Gastrocnemius medialis (tissue), 4 donors: ENCODE data around the gene BRI3BP.

Experiments used
- POLR2A ChIP-seq, 2 donors: fragments of 450-650 bp; IDR thresholded peaks; one replicate each; pipeline ENCODE4 v1.6.1; 2017; ENCODE audit warnings: antibody characterized with exemption in 2 of 2, mild to moderate bottlenecking in 2 of 2, moderate library complexity in 2 of 2
- TF ChIP-seq, protein P1 (sequence below), 5 experiments: fragments of 450-650 bp in 3 of 5; fragments of 200-600 bp in 2 of 5; sonication (generic) in 2 of 5; IDR thresholded peaks in 4 of 5; conservative IDR thresholded peaks in 1 of 5; 1 replicate in 4 of 5; 2 replicates in 1 of 5; pipeline ENCODE4 v1.5.1; 2016 to 2019; ENCODE audit warnings: antibody characterized with exemption in 5 of 5, mild to moderate bottlenecking in 3 of 5, moderate library complexity in 3 of 5

DNA sequence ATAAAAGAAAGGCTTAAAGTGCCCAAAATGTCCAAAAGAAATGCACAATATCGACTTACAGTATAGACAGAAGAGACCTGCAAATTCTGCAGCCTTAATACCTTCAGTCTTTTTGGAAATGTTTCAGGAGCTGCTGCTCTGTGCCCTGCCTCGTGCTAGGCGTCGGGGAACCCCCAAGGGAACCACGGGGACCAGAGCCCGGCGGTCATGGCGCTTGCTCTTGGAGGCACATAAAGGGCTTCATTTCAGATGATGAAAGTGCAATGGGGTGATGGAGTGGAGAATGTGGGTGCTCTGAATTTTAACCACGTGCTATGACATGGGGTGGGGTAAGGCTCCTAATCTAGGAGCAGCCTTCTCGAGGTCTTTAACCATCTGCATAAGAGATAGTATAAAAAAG is 57.0 kb downstream of the BRI3BP start:
- TF ChIP-seq, protein P1, sequence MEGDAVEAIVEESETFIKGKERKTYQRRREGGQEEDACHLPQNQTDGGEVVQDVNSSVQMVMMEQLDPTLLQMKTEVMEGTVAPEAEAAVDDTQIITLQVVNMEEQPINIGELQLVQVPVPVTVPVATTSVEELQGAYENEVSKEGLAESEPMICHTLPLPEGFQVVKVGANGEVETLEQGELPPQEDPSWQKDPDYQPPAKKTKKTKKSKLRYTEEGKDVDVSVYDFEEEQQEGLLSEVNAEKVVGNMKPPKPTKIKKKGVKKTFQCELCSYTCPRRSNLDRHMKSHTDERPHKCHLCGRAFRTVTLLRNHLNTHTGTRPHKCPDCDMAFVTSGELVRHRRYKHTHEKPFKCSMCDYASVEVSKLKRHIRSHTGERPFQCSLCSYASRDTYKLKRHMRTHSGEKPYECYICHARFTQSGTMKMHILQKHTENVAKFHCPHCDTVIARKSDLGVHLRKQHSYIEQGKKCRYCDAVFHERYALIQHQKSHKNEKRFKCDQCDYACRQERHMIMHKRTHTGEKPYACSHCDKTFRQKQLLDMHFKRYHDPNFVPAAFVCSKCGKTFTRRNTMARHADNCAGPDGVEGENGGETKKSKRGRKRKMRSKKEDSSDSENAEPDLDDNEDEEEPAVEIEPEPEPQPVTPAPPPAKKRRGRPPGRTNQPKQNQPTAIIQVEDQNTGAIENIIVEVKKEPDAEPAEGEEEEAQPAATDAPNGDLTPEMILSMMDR (IDR thresholded peaks at IDR 0.05 in 4 of 5, conservative IDR thresholded peaks at IDR 0.05 in 1 of 5) = no peak
- TF ChIP-seq POLR2A (IDR thresholded peaks at IDR 0.05) = no peak
